Psoas muscle (tissue), 8 donors: ENCODE data around the gene FAM241A. TPM values are rescaled to one million over a fixed set of nuclear protein-coding genes. Genes with fewer than 3 reads are reported as not detected.

Source experiments
- ATAC-seq, 4 donors: fragments of 200-7000 bp; cut with Tn5 transposase; one replicate each; pipeline ENCODE4 v1.9.1; 2020; ENCODE audit warnings: moderate library complexity in 3 of 4, mild to moderate bottlenecking in 2 of 4
- DNase-seq, 2 donors: peaks; one replicate each; pipeline ENCODE4 v3.0.0-alpha.2; 2020
- H3K27ac ChIP-seq: fragments of 200-600 bp; one replicate; pipeline ENCODE4 v1.8.0; 2022
- H3K27me3 ChIP-seq, 3 donors: fragments of 200-600 bp in 1 of 3; one replicate each; pipeline versions ENCODE4 v1.6.1 to v1.8.0; 2013 to 2022; ENCODE audit warnings: low read length in 2 of 3, mild to moderate bottlenecking in 2 of 3, moderate library complexity in 1 of 3; ENCODE audit not compliant: insufficient read depth in 3 of 3
- H3K36me3 ChIP-seq, 2 donors: fragments of 200-600 bp in 1 of 2; one replicate each; pipeline versions ENCODE4 v1.6.1 to v1.8.0; 2013 to 2022; ENCODE audit warnings: low read depth in 1 of 2, mild to moderate bottlenecking in 1 of 2, moderate library complexity in 1 of 2; ENCODE audit not compliant: insufficient read depth in 1 of 2
- H3K4me1 ChIP-seq: fragments of 200-600 bp; one replicate; pipeline ENCODE4 v1.8.0; 2022
- H3K4me3 ChIP-seq: fragments of 200-600 bp; one replicate; pipeline ENCODE4 v1.8.0; 2022; ENCODE audit warnings: mild to moderate bottlenecking
- H3K9me3 ChIP-seq: fragments of 200-600 bp; one replicate; pipeline ENCODE4 v1.8.0; 2022
- WGBS, 3 donors: extraction: QIAGEN DNeasy Blood & Tissue Kit; methylation state at CpG; one replicate each; pipeline versions ENCODE4 v1.1.6 to v1.1.7; 2013; 5-methylcytosine and 5-hydroxymethylcytosine counted together
- intact Hi-C, 2 donors: fragments of 100-400 bp; cut with DNase I; formaldehyde crosslinking; loops; one replicate each; pipeline versions ENCODE4 v1.11.0 to v1.14.2; 2022
- polyA plus RNA-seq, 3 donors: library from polyadenylated mRNA; stranded (reverse); fragments of 200-250 nt; gene quantifications; one replicate each; pipeline ENCODE4 v1.2.3, GENCODE V29; 2013
- total RNA-seq, 4 donors: library from RNA; stranded (reverse); fragmentation: NEBNext Ultra II Directional in 2 of 4; extraction: Animal tissue kit (Norgen Biotek cat#: 25700) in 2 of 4; gene quantifications; one replicate each; pipeline versions ENCODE4 v1.2.1 to v1.2.4, GENCODE V29; 2021 to 2023
- TF ChIP-seq, protein P1 (sequence below): fragments of 200-600 bp; IDR thresholded peaks from one replicate; pipeline ENCODE4 v1.8.0; 2022; ENCODE audit warnings: antibody characterized with exemption
- donor health status: healthy with polysubstance abuse.
- donor health status: DM: no; HTN: no; CAD: no; lungs with moderate emphysema.
- donor health status: Bipolar disorder and iron deficiency.
- donor health status: healthy.
- donor health status: DM: yes; HTN: yes; CAD: no.
- donor health status: DM: no; HTN: no; CAD: no.
- donor health status: DM: no; HTN: no; CAD: no.
- donor health status: DM: yes; HTN: yes; CAD: no.

FAM241A gene
- total and polyA plus RNA-seq, 7 donors, result 2.6 to 6.0 (median 3.1) TPM

DNA sequence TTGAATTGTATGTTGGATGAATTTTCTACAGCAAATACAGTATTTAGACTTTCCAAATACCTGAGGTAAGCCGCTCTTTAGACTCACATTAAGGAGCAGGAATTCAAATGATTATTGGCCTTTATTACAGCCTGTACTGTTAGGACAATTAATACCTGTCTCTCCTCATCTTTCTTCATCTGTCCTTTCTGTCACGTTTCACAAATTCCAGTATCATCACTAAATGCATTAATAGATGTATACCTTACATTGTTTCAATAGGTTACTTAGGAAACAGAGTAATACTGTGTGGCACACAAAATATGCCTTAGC lies 1.2 kb downstream of the FAM241A start:
- Histone ChIP-seq H3K9me3 (no peaks in the 10 kb centered on the region), H3K27ac (peak overlapping the region; percentile 88), H3K36me3 (no peaks in the 10 kb centered on the region), H3K4me3 (peak overlapping the region; percentile 94), H3K4me1 (peaks cover 15% of the 10 kb centered on the region), H3K27me3 (no peaks in the 10 kb centered on the region)
- DNase-seq (no peak), ATAC-seq (no peak)
- 35 to 57% (median 45%) methylated on average over 2 of the region's 2 CpGs for WGBS, 3 donors
- intact Hi-C loops, result loop anchor here (2.0 to 5.0 kb wide), 3 partner anchors 49 to 86 kb away; partner anchors contain the start of gene AP1AR (in 1 of the 2)
- TF ChIP-seq, protein P1, sequence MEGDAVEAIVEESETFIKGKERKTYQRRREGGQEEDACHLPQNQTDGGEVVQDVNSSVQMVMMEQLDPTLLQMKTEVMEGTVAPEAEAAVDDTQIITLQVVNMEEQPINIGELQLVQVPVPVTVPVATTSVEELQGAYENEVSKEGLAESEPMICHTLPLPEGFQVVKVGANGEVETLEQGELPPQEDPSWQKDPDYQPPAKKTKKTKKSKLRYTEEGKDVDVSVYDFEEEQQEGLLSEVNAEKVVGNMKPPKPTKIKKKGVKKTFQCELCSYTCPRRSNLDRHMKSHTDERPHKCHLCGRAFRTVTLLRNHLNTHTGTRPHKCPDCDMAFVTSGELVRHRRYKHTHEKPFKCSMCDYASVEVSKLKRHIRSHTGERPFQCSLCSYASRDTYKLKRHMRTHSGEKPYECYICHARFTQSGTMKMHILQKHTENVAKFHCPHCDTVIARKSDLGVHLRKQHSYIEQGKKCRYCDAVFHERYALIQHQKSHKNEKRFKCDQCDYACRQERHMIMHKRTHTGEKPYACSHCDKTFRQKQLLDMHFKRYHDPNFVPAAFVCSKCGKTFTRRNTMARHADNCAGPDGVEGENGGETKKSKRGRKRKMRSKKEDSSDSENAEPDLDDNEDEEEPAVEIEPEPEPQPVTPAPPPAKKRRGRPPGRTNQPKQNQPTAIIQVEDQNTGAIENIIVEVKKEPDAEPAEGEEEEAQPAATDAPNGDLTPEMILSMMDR, result no peak

DNA sequence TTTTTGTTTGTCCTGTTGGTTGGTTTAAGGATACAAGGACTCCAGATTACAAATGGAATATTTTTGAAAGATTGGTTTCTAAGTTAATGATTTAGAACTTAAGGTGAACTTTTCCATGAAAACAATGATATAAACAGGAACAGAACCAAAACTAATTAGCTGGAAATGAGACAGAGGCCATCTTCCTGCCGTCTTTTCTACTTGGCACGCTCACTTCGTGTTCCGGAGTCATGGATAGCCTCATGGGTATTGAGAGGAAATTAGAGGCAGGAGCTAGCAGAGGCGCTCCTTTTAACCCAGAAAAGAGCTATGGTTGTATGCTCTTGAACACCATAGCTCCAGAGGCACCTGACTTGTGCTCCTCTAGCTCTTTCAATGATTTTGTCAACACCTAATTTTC lies 2.4 kb downstream of the FAM241A start:
- TF ChIP-seq, protein P1, result no peak
- Histone ChIP-seq H3K4me1 (peaks cover 15% of the 10 kb centered on the region), H3K4me3 (peak overlapping the region; percentile 94), H3K9me3 (no peaks in the 10 kb centered on the region), H3K27ac (no peak overlapping the region), H3K36me3 (no peaks in the 10 kb centered on the region), H3K27me3 (no peaks in the 10 kb centered on the region)
- WGBS, 3 donors, result 13 to 18% (median 17%) methylated on average over 5 of the region's 5 CpGs
- DNase-seq (no peak), ATAC-seq (no peak)
- intact Hi-C loops, result loop anchor here (2.0 to 5.0 kb wide), 3 partner anchors 50 to 85 kb away; partner anchors contain the start of gene AP1AR (in 1 of the 2)

DNA sequence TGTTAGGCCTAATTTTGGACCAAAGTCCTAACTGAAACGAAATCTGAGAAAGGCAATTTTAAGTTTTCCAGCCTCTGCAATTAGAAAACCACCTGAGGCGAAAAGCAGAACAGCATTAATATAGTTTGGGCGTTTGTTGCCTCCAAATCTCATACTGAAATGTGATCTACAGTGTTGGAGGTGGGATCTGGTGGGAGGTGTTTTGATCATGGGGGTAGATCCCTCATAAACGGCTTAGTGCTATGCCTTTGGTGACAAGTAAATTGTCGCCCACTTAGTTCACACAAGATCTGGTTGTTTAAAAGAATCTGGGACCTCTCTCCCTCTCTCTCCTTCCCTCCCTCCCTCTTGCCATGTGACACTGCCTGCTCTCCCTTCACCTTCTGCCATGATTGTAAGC lies 5.7 kb downstream of the FAM241A start:
- intact Hi-C loops, result no loop called here
- ATAC-seq (no peak), DNase-seq (no peak)
- Histone ChIP-seq H3K27ac (no peak overlapping the region), H3K4me1 (peaks cover 15% of the 10 kb centered on the region), H3K36me3 (no peaks in the 10 kb centered on the region), H3K4me3 (no peak overlapping the region), H3K27me3 (no peaks in the 10 kb centered on the region), H3K9me3 (no peaks in the 10 kb centered on the region)
- WGBS, 3 donors, result 57 to 66% (median 61%) methylated on average over 5 of the region's 5 CpGs
- TF ChIP-seq, protein P1, result no peak

DNA sequence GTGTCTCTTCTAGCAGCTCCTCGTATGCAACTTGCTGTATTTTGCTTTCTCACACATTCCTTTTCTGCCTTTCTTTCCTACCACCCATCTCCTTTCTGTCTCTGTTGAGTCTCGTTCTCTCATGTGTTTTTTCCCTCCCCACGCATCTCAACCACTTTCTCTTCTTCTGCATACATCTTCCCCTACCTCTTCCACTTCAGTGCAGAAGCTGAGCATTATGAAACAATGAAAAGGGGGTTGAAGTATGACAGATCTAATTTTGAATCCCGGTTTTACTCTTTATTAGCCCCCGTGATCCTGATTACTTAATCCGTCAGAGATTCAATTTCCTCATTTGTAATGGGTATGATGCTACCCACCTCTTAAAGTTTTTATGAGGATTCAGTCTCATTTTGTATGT lies 7.3 kb downstream of the FAM241A start:
- TF ChIP-seq, protein P1, result no peak
- Histone ChIP-seq H3K4me1 (peaks cover 8% of the 10 kb centered on the region), H3K27ac (no peak overlapping the region), H3K36me3 (no peaks in the 10 kb centered on the region), H3K27me3 (no peaks in the 10 kb centered on the region), H3K4me3 (no peak overlapping the region), H3K9me3 (no peaks in the 10 kb centered on the region)
- intact Hi-C loops, result no loop called here
- ATAC-seq (no peak), DNase-seq (no peak)
- WGBS, 3 donors, result 71 to 81% (median 77%) methylated on average over 6 of the region's 6 CpGs

DNA sequence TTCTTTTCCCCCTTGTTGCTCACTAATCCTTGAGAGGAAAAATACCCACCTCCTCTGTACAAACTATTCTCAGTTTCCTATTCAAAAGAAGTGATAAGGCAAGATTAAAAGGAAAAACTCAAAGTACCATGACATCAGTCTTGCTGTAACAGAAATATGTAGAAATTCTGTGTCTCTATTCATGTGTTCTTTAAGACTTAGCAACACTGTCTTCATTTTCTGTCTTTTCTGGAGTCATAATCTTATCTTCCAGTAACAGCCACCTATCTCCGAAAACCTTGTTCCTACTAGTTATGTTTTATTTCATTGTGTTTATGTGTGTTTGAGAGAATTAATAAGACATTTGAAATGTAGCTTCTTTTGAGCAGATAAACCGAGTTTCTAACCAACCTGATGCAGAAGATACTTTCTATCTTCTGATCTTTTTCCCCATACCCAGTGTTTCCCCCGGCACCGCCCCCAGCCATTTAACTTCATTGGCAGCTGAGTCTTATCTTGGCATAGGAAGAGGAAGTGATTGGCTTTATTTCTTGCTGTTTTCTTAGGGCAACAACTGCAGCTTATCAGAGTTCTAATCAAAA lies 8.0 kb downstream of the FAM241A start:
- intact Hi-C loops, result no loop called here
- Histone ChIP-seq H3K4me3 (no peak overlapping the region), H3K9me3 (no peaks in the 10 kb centered on the region), H3K27me3 (no peaks in the 10 kb centered on the region), H3K4me1 (peaks cover 8% of the 10 kb centered on the region), H3K36me3 (no peaks in the 10 kb centered on the region), H3K27ac (no peak overlapping the region)
- TF ChIP-seq, protein P1, result no peak
- 70 to 75% (median 72%) methylated on average over 4 of the region's 4 CpGs for WGBS, 3 donors
- DNase-seq (no peak), ATAC-seq (no peak)
